ENCODE data around the gene UBE2N.
"Not testable (repeated sequence)": the region's sequence is repeated elsewhere in the genome, so short reads cannot be mapped to it uniquely, and the experiment has no call there.

Gene UBE2N

GRCh38 chr12:93447555-93448290 is 6.0 kb upstream of the UBE2N start:
- in situ Hi-C loops (cut with MboI; ENCODE audit: low sequenced_read_pairs), result no loop called here

- in situ Hi-C loops (cut with MboI; ENCODE audit: low sequenced_read_pairs), result no loop called here
Measured at GRCh38 chr12:93443576-93443975, 1.8 kb upstream of the UBE2N start.

GRCh38 chr12:93442411-93443340 is 929 bp upstream of the UBE2N start:
- in situ Hi-C loops (cut with MboI; ENCODE audit: low sequenced_read_pairs), result no loop called here

- in situ Hi-C loops (cut with MboI; ENCODE audit: low sequenced_read_pairs), result no loop called here
Measured at GRCh38 chr12:93441081-93441616, 598 bp downstream of the UBE2N start.

GRCh38 chr12:93440043-93440835 is 1.5 kb downstream of the UBE2N start:
- in situ Hi-C loops (cut with MboI; ENCODE audit: low sequenced_read_pairs), result no loop called here

- in situ Hi-C loops (cut with MboI; ENCODE audit: low sequenced_read_pairs), result no loop called here
Measured at GRCh38 chr12:93438266-93439050, 3.3 kb downstream of the UBE2N start.

- in situ Hi-C loops (cut with MboI; ENCODE audit: low sequenced_read_pairs), result no loop called here
Measured at GRCh38 chr12:93434256-93434865, 7.4 kb downstream of the UBE2N start.

GRCh38 chr12:93432031-93432430 is 9.7 kb downstream of the UBE2N start:
- in situ Hi-C loops (cut with MboI; ENCODE audit: low sequenced_read_pairs), result not testable (repeated sequence)

- in situ Hi-C loops (cut with MboI; ENCODE audit: low sequenced_read_pairs), result no loop called here
Measured at GRCh38 chr12:93430280-93430679, 11.5 kb downstream of the UBE2N start.

GRCh38 chr12:93429852-93430251 is 11.9 kb downstream of the UBE2N start:
- in situ Hi-C loops (cut with MboI; ENCODE audit: low sequenced_read_pairs), result no loop called here

GRCh38 chr12:93429448-93429847 is 12.3 kb downstream of the UBE2N start:
- in situ Hi-C loops (cut with MboI; ENCODE audit: low sequenced_read_pairs), result no loop called here

- in situ Hi-C loops (cut with MboI; ENCODE audit: low sequenced_read_pairs), result no loop called here
Measured at GRCh38 chr12:93427779-93428564, 13.8 kb downstream of the UBE2N start.

GRCh38 chr12:93426412-93426805 is 15.3 kb downstream of the UBE2N start:
- in situ Hi-C loops (cut with MboI; ENCODE audit: low sequenced_read_pairs), result no loop called here

- in situ Hi-C loops (cut with MboI; ENCODE audit: low sequenced_read_pairs), result no loop called here
Measured at GRCh38 chr12:93425736-93426411, 15.9 kb downstream of the UBE2N start.

GRCh38 chr12:93422050-93422449 is 19.7 kb downstream of the UBE2N start:
- in situ Hi-C loops (cut with MboI; ENCODE audit: low sequenced_read_pairs), result loop anchor here (25.0 kb wide), 1 partner anchor 435 kb away; no protein-coding TSS in a partner anchor

GRCh38 chr12:93419388-93420034 is 22.2 kb downstream of the UBE2N start:
- in situ Hi-C loops (cut with MboI; ENCODE audit: low sequenced_read_pairs), result loop anchor here (25.0 kb wide), 1 partner anchor 432 kb away; no protein-coding TSS in a partner anchor

GRCh38 chr12:93417967-93418480 is 23.7 kb downstream of the UBE2N start:
- in situ Hi-C loops (cut with MboI; ENCODE audit: low sequenced_read_pairs), result loop anchor here (25.0 kb wide), 1 partner anchor 431 kb away; no protein-coding TSS in a partner anchor
